Measurements from ENCODE around the gene ETFA.
A peak's percentile ranks its signal among the peaks of the same experiment; 100 is the strongest.

Gene ETFA

DNA sequence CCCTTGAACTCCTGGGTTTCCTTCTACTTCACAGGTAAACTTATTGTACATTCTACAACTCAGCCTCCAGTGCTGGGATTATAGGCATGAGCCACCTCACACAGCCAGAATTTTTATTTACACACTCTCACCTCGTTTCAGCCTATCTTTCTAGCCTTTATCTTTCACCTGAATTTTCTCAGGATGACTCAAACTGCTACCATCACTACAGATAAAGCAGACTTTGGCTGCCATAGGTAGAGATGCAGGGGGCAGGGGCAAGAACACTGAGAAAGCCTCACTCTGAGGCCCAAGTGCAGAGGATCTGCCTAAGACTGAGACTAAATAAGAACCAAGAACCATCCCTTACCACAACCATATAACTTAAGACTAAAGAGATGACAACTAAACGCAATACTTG is 59.0 kb downstream of the ETFA start:
- Mint-ChIP-seq H3K9me3 (peaks cover 11% of the 10 kb centered on the region), H3K36me3 (ENCODE audit: low read depth) (peaks cover 68% of the 10 kb centered on the region), H3K27me3 (ENCODE audit: low read depth) (no peaks in the 10 kb centered on the region), H3K27ac (no peak overlapping the region), H3K4me3 (no peak overlapping the region), H3K4me1 (no peaks in the 10 kb centered on the region)
- TF ChIP-seq, protein P1, sequence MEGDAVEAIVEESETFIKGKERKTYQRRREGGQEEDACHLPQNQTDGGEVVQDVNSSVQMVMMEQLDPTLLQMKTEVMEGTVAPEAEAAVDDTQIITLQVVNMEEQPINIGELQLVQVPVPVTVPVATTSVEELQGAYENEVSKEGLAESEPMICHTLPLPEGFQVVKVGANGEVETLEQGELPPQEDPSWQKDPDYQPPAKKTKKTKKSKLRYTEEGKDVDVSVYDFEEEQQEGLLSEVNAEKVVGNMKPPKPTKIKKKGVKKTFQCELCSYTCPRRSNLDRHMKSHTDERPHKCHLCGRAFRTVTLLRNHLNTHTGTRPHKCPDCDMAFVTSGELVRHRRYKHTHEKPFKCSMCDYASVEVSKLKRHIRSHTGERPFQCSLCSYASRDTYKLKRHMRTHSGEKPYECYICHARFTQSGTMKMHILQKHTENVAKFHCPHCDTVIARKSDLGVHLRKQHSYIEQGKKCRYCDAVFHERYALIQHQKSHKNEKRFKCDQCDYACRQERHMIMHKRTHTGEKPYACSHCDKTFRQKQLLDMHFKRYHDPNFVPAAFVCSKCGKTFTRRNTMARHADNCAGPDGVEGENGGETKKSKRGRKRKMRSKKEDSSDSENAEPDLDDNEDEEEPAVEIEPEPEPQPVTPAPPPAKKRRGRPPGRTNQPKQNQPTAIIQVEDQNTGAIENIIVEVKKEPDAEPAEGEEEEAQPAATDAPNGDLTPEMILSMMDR (IDR thresholded peaks at IDR 0.05; ENCODE audit: unreplicated experiment in 3 of 3) = no peak

DNA sequence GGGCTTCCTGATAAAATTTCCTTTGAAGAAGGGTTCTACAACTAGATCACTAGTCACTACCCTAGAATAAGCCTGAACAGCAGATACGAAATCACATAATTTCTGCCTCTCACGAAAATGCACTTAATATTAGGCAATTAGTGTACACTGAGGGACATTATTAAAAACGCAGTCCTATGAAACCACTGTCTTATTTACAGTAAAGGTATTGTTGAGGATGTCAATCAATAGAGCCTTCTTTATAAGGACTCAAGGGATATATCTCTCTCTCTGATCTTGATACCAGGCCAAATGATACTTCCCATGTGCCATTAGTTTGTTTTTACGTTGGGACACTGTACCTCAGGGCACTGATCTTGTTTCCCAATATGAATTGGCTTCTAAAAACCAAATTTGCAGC is 59.6 kb downstream of the ETFA start:
- H3K9me3 Mint-ChIP-seq = peaks cover 8% of the 10 kb centered on the region
- no peaks in the 10 kb centered on the region for H3K4me1 Mint-ChIP-seq
- peaks cover 66% of the 10 kb centered on the region for H3K36me3 Mint-ChIP-seq (ENCODE audit: low read depth)
- no peak overlapping the region for H3K4me3 Mint-ChIP-seq
- no peaks in the 10 kb centered on the region for H3K27me3 Mint-ChIP-seq (ENCODE audit: low read depth)
- H3K27ac Mint-ChIP-seq = no peak overlapping the region
- TF ChIP-seq, protein P1 (IDR thresholded peaks at IDR 0.05; ENCODE audit: unreplicated experiment in 3 of 3) = no peak

DNA sequence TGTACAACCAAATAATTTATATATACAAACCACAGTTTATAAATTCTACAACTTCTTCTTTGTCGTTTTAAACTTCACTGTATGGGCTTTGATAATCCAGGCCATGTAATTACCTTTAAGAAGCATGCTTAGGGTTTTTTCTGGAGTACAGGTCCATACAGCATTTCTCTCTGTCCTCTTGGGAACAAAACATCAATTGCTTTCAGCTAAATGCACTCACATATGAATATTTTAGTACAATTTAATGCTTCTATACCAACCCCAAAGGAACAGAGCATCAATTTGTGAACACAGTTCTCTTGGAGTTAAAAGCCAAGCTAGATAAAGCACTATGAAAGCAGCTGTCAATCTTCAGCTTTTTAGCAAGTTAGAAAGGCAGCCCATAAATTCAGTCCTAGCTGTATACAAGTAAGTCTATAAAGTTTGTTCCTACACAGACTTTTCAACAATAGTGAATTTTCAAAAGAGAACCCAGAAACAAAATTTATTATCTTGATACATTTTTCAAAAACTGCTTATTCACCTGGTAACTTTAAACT is 66.1 kb downstream of the ETFA start:
- Mint-ChIP-seq H3K36me3 (ENCODE audit: low read depth) (peaks cover 24% of the 10 kb centered on the region), H3K27me3 (ENCODE audit: low read depth) (no peaks in the 10 kb centered on the region), H3K4me3 (no peak overlapping the region), H3K4me1 (peaks cover 1% of the 10 kb centered on the region), H3K9me3 (peaks cover 2% of the 10 kb centered on the region), H3K27ac (no peak overlapping the region)
- TF ChIP-seq, protein P1 (IDR thresholded peaks at IDR 0.05; ENCODE audit: unreplicated experiment in 3 of 3) = no peak

DNA sequence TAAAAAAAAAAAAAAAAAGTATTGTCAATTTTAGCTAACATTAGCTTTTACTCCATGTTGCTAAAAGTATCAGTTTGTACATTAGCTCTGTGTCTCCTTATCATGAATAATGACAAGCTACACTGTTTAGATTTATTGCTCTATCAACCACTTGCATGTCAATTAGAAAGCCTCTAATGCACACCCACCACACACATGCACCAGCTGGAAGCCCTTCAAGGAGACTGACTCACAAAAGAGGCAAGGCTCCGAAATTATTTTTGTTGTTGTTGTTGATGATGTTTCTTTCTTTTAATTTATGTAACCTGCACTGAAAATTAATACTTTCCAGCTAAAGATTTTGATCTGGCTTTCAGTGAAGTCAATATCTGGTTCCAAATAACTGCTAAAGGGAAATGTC is 71.5 kb downstream of the ETFA start:
- no peaks in the 10 kb centered on the region for H3K27me3 Mint-ChIP-seq (ENCODE audit: low read depth)
- H3K27ac Mint-ChIP-seq = no peak overlapping the region
- peaks cover 10% of the 10 kb centered on the region for H3K4me1 Mint-ChIP-seq
- H3K36me3 Mint-ChIP-seq (ENCODE audit: low read depth) = peaks cover 11% of the 10 kb centered on the region
- H3K9me3 Mint-ChIP-seq = peaks cover 2% of the 10 kb centered on the region
- TF ChIP-seq, protein P1 (IDR thresholded peaks at IDR 0.05; ENCODE audit: unreplicated experiment in 3 of 3) = no peak
- H3K4me3 Mint-ChIP-seq = no peak overlapping the region

DNA sequence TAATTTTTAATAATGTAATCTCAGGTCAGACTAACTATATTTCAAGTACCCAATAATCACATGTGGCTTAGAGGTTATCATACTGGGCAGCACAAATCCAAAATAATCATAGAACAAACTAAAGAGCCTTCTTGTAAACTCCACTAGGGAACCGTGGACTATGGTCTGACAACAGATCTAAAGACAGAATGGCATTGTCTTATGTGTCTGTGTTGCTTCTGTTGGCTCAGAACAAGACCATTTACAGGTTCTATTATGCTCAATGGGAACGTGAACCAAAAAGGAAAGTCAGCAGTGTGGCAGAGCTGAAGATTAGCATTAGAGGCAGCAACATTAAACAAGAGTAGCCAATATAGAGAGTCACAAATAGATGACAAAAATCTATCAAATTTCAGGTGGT is 74.9 kb downstream of the ETFA start:
- H3K4me1 Mint-ChIP-seq = peaks cover 10% of the 10 kb centered on the region
- H3K27ac Mint-ChIP-seq = no peak overlapping the region
- no peaks in the 10 kb centered on the region for H3K27me3 Mint-ChIP-seq (ENCODE audit: low read depth)
- TF ChIP-seq, protein P1 (IDR thresholded peaks at IDR 0.05; ENCODE audit: unreplicated experiment in 3 of 3) = no peak
- peaks cover 6% of the 10 kb centered on the region for H3K36me3 Mint-ChIP-seq (ENCODE audit: low read depth)
- no peaks in the 10 kb centered on the region for H3K9me3 Mint-ChIP-seq
- H3K4me3 Mint-ChIP-seq = no peak overlapping the region

DNA sequence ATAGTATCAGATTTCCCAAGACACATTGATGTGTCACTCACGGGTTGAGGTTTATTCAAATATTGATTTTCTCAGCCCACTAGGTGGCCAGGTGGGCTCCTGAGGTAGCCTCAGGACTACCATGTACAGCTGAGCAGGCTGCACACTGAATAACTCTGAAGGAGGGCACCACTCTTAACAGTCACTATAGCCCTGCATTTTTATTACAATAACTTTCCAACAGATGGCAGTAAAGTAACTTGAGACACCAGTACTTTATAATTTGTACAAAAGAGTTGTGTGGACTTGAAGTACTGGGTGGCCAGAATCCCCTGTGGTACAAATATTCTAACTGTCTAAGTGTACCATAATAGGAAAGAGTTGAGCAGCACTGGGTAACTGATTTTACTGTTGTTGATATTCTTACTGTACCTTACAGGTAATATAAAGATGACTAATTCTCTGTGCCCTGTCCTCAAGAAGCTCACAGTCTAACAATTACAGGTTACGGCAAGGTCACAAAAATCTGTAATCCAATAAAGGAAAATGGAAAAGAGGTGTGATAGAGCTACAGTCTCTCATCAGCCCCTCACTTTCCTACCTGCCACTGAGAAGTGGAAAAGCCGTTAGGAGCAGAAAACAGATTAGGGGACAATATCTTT is 76.0 kb downstream of the ETFA start:
- Mint-ChIP-seq H3K27ac (no peak overlapping the region), H3K4me1 (peaks cover 10% of the 10 kb centered on the region), H3K27me3 (ENCODE audit: low read depth) (no peaks in the 10 kb centered on the region), H3K9me3 (no peaks in the 10 kb centered on the region), H3K36me3 (ENCODE audit: low read depth) (peaks cover 13% of the 10 kb centered on the region), H3K4me3 (no peak overlapping the region)
- TF ChIP-seq, protein P1 (IDR thresholded peaks at IDR 0.05; ENCODE audit: unreplicated experiment in 3 of 3) = peak; percentile 32 to 51 (median 35)

All from nephron (organoid).